ACHN (cell line): ENCODE measurements around the gene SLC25A13.
"Not testable (repeated sequence)": the region's sequence is repeated elsewhere in the genome, so short reads cannot be mapped to it uniquely, and the experiment has no call there.

Experiments used
- DNase-seq: peaks from one replicate; pipeline ENCODE4 v3.0.0-alpha.2; 2015
- in situ Hi-C: cut with HindIII; loops from 2 replicates; pipeline ENCODE4 v1.10.0; 2017; ENCODE audit warnings: low sequenced_read_pairs, low pct_ligation_motif_present, low pct_unique_long_range_greater_than_20kb

Gene SLC25A13

DNA sequence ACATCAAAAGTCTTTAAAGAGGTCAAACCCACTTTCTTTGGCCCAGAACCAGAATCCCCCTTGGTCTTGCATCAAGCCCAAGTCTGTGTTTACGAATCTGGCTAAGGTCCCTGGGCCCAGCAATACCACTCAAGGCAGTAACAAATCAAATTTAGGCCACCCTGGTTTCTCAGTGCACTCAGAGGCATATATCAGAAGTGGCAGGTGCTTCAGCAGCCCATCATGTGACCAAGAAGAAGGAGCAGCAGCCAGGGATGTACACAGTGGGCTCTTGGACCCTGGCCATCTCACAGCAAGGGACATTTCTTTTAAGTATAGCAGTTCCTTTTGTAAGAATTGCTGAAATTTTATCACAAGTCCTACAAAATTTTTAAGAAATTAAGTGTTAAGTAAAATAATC, 7.3 kb upstream of the SLC25A13 start:
- no peak for DNase-seq
- in situ Hi-C loops = no loop called here

DNA sequence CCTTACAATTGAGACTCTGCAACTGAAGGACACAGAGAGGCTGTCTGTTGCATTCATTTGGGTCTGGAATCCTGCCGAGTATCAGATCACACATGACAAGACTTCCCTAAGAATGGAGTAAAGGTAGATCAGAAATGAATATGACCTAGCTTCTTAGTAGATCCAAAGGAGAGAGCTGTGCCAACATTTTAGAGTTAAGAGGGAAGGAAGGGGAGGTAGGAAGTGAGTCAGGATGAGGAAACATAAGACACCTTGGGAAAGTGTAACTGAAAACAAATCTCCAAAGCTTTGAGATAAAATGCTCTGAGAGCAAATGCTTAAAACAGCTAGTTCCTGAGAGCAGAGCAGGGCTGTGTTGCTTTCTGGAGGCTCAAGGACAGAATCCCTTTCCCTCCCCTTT, 6.1 kb upstream of the SLC25A13 start:
- in situ Hi-C loops = no loop called here

DNA sequence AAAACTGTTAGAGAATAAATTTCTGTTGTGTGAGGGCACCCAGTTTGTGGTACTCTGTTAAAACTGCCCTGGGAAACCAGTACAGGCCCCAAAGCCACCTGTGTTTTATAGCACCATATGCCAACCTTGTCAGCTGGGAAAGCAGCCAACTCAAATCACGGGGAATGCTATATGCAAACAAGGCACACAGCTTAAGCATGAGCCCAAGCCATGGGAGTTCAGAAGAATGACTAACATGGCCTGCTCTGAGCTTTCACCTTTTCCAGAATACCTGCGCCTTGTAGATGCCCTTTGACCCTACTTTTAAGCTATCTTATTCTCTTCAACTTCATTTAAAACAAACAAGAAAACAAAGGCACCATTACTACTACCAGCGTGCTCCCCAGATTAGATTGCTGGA, 5.5 kb upstream of the SLC25A13 start:
- no peak for DNase-seq
- in situ Hi-C loops = no loop called here

More for the DNA sequence above, 6.1 kb upstream of the SLC25A13 start:
- no peak for DNase-seq

DNA sequence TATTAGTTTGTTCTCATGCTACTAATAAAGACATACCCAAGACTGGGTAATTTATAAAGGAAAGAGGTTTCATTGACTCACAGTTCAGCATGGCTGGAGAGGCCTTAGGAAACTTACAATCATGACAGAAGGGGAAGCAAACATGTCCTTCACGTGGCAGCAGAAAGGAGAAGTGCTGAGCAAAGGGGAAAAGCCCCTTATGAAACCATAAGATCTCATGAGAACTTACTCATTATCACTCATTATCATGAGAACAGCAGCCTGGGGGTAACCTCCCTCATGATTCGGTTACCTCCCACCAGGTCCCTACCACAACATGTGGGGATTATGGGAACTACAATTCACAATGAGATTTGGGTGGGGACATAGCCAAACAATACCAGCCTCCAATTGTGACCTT, 4.9 kb upstream of the SLC25A13 start:
- DNase-seq, in situ Hi-C loops: not testable (repeated sequence)

DNA sequence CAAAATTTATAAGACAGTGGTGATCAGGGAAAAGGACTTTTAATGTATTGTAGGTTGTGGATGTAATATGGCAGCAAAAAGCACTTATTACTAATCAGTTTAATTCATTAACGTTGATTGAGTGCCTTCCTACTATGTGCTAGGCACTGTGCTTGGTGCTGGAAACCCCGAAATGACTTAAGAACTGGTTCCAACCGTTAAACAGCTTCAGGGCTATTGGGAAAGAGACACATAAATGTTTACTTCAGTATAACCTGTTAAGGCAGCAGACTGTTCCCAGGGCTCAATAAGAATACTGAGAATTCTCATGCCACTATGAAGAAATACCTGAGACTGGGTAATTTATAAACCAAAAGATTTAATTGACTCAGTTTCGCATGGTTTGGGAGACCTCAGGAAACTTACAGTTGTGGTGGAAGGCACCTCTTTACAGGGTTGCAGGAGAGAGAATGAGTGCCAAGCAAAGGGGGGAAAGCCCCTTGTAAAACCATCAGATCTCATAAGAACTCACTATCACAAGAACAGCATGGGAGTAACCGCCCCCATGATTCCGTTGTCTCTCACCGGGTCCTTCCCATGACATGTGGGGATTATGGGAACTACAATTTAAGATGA, 1.1 kb upstream of the SLC25A13 start:
- in situ Hi-C loops = no loop called here
- no peak for DNase-seq

DNA sequence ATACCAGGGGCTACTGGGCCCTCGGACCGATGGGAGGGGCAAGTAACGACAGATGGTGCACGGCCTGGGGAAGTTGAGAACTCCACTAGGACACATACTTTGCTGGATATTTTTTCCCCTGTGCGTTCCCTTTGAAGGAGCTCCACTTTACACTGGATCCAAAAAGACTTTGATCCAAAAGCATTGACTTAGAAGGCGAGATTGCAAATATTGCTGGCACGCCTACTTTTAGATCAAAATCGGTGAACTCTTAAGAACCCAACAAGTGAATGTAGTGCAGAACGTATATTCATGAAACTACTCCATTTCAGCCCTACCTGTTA, 436 bp upstream of the SLC25A13 start:
- DNase-seq = no peak
- in situ Hi-C loops = no loop called here

DNA sequence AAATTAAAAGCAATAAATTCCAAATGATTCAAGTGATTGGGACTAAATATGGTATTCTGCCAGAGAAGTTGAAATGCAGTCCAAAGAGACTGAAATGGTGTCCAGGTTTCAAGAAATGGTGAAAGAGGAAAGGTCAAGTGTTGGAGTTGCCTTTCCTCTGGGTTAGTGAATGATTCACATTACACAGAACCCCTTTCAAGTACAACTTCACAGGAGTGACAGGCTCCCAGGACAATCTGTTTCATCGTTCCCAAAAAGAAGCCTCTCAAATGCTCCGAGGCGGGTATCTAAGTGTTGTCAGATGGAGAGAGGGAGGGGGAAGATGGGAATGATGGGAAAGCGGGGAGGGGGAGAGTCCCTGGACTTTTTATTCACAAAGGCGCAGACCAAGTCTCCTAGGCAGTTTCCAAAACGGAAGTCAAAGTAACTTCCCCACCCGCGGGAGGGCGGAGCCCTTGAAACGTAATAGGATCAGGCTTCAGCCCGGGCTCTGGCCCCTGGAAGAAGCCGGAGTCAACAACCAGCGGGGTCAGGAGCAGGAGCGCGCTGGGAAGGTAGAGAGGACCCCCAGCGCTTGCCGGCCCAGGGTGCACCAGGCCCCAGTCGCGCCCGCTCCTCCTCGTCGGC, 754 bp downstream of the SLC25A13 start:
- in situ Hi-C loops = no loop called here

DNA sequence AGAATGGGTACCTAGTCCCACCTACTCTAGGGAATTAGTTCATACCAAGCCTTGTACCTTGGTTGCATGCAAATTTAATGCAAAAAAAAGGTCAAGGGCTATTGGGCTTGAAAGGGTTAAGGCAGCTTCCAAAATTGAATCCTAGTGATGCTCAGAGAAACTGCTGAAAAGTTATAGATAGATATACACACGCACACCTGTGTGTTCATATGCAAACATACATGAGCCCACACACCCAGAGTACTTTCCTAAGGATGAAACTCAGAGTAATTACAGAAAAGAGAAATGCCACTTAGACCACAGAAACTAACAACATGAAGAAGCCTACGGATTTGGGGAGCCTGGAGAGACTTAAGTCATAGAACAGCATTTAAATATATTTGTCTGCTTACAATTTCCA, 1.5 kb downstream of the SLC25A13 start:
- DNase-seq = no peak
- in situ Hi-C loops = no loop called here

More for the DNA sequence above, 754 bp downstream of the SLC25A13 start:
- DNase-seq = peak; percentile 93

DNA sequence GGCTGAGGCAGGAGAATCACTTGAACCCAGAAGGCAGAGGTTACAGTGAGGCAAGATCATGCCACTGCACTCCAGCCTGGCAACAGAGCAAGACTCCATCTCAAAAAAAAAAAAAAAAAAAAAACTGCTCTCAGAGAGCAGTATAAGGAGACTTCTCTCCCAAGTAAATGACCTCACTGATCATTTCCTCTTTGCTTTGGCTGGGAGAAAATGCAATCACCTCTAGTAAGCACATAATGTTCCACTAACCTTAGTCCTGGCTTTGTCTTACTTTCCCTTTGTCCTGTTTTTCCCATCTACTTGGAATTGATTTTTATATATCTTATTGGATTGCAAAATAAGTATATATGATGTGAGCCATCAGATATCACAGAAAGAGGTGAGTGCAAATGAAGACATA, 2.5 kb downstream of the SLC25A13 start:
- in situ Hi-C loops = no loop called here
- no peak for DNase-seq

DNA sequence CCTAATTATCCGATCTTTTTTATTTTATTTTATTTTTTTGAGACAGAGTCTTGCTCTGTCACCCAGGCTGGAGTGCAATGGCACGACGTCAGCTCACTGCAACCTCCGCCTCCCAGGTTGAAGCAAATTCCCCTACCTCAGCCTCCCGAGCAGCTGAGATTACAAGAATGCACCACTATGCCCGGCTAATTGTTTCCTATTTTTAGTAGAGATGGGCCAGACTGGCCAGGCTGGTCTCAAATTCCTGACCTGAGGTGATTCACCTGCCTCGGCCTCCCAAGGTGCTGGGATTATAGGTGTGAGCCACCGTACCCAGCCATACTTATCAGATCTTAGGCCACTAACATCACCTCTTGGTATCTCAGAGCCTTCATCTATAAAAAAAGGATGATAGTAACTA, 4.9 kb downstream of the SLC25A13 start:
- no peak for DNase-seq
- in situ Hi-C loops = no loop called here

DNA sequence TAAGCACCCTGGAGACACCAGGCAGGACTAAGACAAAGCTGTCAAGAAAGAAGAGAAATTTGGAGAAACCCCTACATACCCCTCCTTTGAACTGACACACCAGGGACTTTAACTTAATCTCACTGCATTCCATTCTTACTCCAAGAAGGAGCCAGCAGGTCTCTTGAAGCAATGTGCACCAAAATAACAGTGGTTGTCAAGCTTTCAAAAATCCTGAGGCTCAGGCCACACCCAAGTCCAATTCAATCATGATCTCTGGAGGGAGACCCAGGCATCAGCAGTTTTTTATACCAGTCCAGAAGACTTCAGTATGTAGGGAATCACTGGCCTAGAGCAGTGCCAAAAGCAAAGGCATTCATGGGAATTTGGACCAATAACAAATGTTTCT, 6.8 kb downstream of the SLC25A13 start:
- DNase-seq = no peak
- in situ Hi-C loops = no loop called here

DNA sequence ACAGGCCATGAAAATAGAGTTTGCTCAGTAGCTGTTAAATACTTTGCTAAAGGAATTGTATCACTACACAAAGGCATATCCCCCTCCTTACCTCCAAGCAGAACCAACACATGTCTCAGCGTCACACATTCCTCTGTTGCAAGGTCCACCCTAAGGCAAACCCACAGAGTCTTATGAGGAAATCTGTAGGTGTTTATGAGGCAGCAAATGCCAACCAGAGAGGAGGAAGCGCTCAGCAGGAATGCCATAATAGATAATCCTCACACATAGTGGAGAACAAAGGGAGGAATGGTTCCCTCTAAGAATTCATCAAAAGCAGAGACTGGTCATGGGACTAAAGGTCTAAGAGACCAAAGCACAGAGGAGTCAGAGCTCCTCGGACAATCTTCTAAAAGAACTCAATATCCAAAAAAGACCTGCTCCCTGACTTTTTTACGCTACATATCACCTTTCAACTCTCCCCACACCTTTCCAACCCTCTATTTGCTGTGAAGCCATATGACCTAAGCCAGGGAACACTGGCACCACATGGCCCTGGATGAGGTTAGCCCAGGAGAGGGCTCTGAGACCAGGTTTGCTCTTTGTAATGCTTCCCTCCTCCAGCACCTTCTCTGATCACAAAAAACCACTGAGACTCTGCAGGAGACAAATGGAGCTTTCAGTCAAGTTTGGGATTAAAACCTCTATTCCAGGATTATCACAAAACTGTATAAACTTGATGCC, 7.3 kb downstream of the SLC25A13 start:
- no peak for DNase-seq
- in situ Hi-C loops = no loop called here

DNA sequence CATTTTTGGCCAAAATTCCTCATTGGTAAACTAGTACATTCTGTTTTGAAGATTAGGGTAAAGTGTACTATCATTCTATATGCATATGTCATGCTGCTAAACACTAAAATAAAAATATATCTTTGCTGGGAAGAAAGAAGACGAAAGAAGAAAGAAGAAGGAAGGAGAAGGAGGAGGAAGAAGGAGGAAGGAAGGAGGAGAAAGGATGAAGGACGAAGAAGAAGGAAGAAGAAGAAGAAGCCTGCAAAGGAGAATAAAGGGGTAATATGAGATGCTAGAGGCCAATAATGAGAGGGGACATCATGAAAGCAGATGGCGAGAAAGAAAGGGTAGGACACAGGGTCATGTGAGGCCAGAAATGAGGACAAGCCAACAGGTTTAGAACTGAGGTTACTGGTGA, 8.0 kb downstream of the SLC25A13 start:
- in situ Hi-C loops = no loop called here

DNA sequence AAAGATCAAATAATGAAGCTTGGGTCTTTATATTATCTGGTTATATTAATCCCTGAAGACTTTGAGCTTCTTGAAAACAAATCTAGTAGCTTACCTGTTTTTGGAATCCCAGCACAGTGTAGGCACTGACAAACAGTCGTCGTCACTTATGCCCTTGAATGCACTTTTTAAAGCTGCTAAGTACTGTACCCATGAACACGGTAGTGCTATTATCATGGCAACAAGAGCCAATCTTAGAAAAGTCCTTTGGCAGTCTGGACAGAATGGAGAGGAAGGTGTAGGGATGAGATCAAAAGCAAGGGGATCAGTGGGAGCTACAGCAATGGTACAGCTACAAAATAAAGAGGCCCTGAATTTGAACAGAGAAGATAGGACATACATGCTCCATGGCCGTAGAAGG, 9.4 kb downstream of the SLC25A13 start:
- DNase-seq = no peak
- in situ Hi-C loops = no loop called here

More for the DNA sequence above, 8.0 kb downstream of the SLC25A13 start:
- DNase-seq = no peak

DNA sequence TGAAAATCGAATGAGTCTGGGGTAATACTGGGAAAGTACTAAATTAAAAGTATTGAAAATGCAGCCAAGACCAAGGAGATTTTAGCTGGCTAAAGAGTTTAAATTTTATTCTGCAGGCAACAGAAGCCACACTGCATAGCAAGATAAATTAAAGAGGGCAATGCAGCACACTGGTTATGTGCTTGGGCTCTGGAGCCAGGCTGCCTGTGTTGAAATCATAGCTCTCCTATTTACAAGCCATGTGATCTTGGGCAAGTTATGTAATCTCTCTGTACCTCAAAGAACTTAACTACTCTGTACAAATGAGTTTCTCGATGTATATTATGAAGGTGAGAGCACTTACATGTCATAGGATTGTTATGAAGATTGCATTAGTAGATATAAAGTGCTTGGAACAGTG, 9.9 kb downstream of the SLC25A13 start:
- DNase-seq = no peak

DNA sequence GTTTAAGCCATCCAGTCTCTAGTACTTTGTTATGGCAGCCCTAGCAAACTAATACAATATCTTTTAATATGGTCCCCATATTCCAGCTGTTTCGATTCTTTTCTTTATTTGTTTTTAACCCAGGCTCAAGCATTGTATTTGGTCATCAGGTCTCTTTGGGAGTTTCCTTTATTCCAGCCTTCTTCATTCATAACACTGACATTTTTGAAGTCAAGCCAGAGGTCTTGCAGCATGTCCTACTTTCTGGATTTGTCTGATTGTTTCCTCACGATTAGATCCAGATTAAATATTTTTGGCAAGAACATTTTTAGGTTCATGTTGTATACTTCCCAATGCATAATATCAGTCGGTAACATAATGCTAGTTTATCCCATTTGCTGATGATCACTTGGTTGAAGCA, 11.8 kb downstream of the SLC25A13 start:
- no peak for DNase-seq
- in situ Hi-C loops = no loop called here

More for the DNA sequence above, 9.9 kb downstream of the SLC25A13 start:
- in situ Hi-C loops = no loop called here

DNA sequence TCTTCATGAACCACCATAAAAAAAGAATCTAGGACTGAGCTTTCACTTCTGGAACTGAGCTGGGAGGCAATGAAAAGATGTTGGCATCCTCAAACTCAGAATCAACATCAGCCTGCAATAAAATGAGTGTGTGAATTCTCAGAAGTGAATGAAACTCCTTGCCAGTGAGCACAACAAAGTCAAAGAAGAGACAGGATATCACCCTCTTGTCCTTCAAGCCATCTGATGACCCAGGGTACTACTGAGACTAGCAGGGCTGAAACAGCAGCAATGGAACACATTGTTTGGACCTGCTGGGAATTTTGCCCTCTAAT, 13.0 kb downstream of the SLC25A13 start:
- no peak for DNase-seq
- in situ Hi-C loops = no loop called here

DNA sequence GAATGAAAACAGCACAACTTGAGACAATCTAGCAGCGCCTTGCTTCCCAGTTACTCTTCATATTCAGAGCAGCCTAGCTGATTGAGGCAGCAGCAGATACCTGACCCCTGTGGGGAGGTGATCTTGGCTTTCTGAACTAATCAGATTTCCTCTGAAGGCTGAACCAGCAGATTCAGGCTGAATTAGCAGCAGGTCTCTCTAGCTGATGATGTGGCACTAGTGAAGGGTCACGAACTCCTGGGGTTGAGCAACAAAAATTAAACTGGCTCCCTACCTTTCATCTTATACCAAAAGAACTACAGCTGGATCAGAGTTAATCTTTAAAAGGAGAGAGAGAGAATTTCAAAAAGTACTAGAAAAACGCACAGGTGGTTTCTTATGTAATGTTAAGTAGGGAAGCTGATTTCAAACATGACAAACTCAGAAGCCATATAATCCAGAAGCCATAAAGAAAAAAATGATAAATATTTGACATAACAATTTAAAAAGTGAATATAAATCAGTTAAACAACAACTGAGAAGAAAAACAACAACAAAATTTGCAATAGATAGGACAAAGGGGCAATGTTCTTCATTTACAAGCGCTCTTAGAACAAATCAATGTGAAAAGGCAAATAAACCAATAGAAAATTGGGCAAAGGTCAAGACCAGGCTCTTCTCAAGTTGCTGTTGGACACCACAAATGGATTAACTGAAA, 13.5 kb downstream of the SLC25A13 start:
- in situ Hi-C loops = no loop called here
- DNase-seq = no peak

DNA sequence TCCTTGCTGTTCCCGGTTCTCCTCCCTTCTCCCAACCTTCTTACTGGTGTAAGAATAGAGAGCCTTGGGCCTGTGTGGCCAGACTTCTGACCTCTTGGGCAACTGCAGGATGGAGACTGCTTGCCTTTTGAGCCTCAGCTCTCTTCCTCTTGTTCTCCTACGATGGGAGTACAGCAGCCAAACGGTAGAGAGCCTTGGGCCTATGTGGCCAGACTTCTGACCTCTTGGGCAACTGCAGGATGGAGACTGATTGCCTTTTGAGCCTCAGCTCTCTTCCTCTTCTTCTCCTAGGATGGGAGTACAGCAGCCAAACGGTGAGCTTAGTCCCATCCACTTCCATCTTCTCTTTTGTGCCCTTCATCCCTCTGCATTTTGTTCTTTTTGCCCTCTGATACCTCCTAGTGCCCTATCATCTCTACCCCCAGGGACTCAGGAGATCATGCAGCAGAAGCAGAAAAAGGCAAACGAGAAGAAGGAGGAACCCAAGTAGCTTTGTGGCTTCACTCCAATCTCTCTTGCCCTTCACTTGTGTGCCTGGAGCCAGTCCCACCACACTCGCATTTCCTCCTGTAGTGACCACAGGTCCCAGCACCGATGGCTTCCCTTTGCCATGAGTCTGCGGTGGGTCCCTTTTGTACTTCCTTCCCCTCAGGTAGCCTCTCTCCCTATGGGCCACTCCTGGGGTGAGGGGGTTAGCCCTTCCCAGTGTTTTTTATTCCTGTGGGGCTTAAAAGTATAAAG, 15.3 kb downstream of the SLC25A13 start:
- in situ Hi-C loops = no loop called here
- no peak for DNase-seq
